Kidney epithelial cell (primary cell): ENCODE data around the gene COLEC12. TPM values are rescaled to one million over a fixed set of nuclear protein-coding genes. Genes with fewer than 3 reads are reported as not detected.

Experiments used
- DNase-seq: peaks from one replicate; pipeline ENCODE4 v3.0.0-alpha.2; 2010; ENCODE audit warnings: low read depth
- H3K27me3 ChIP-seq: 2 replicates; pipeline ENCODE4 v1.6.0; 2011; ENCODE audit warnings: low read length; ENCODE audit not compliant: control insufficient read depth, insufficient read depth
- H3K36me3 ChIP-seq: 2 replicates; pipeline ENCODE4 v1.5.1; 2011; ENCODE audit warnings: low read length; ENCODE audit not compliant: control insufficient read depth, insufficient read depth
- H3K4me3 ChIP-seq: 2 replicates; pipeline ENCODE4 v1.5.1; 2011; ENCODE audit warnings: low read depth, mild to moderate bottlenecking, control low read depth, low read length
- CTCF ChIP-seq: IDR thresholded peaks from 2 replicates; pipeline ENCODE4 v1.5.1; 2011; ENCODE audit warnings: mild to moderate bottlenecking, moderate library complexity, low read length, control low read depth, inconsistent platforms; ENCODE audit not compliant: insufficient read depth, poor library complexity, severe bottlenecking
- total RNA-seq: library from RNA; depleted of rRNA; stranded (reverse); fragments of >200 nt; gene quantifications from 2 replicates; pipeline ENCODE4 v1.2.3, GENCODE V29; 2015

COLEC12 gene
- total RNA-seq, 1 donor from 2014 or later, result 1.2 TPM

- no peak overlapping the region for H3K4me3 ChIP-seq
- no peaks in the 10 kb centered on the region for H3K27me3 ChIP-seq
- DNase-seq, result no peak
- no peaks in the 10 kb centered on the region for H3K36me3 ChIP-seq
- TF ChIP-seq CTCF, result no peak
These were observed 12.5 kb upstream of the COLEC12 start for GRCh38 chr18:512957-513356.

GRCh38 chr18:508835-509234 lies 8.3 kb upstream of the COLEC12 start:
- TF ChIP-seq CTCF, result no peak
- H3K4me3 ChIP-seq, result no peak overlapping the region
- H3K27me3 ChIP-seq, result peaks cover 6% of the 10 kb centered on the region
- no peak for DNase-seq
- H3K36me3 ChIP-seq, result no peaks in the 10 kb centered on the region

GRCh38 chr18:507636-508035 lies 7.1 kb upstream of the COLEC12 start:
- no peak for DNase-seq
- no peak for TF ChIP-seq CTCF

GRCh38 chr18:506801-507200 lies 6.3 kb upstream of the COLEC12 start:
- DNase-seq, result no peak
- Histone ChIP-seq H3K4me3 (no peak overlapping the region), H3K27me3 (peaks cover 6% of the 10 kb centered on the region), H3K36me3 (no peaks in the 10 kb centered on the region)
- no peak for TF ChIP-seq CTCF

More at GRCh38 chr18:507636-508035, 7.1 kb upstream of the COLEC12 start:
- H3K36me3 ChIP-seq, result no peaks in the 10 kb centered on the region
- peaks cover 6% of the 10 kb centered on the region for H3K27me3 ChIP-seq
- H3K4me3 ChIP-seq, result no peak overlapping the region

- no peaks in the 10 kb centered on the region for H3K36me3 ChIP-seq
- DNase-seq, result no peak
- no peak for TF ChIP-seq CTCF
- peaks cover 8% of the 10 kb centered on the region for H3K27me3 ChIP-seq
- H3K4me3 ChIP-seq, result no peak overlapping the region
These were observed 5.8 kb upstream of the COLEC12 start for GRCh38 chr18:506264-506663.

- no peak overlapping the region for H3K4me3 ChIP-seq
- no peak for DNase-seq
- peaks cover 14% of the 10 kb centered on the region for H3K27me3 ChIP-seq
- H3K36me3 ChIP-seq, result no peaks in the 10 kb centered on the region
- no peak for TF ChIP-seq CTCF
These were observed 5.1 kb upstream of the COLEC12 start for GRCh38 chr18:505483-506122.
